ENCODE data around the gene DOCK9. TPM values are rescaled to one million over a fixed set of nuclear protein-coding genes. Genes with fewer than 3 reads are reported as not detected.

DOCK9 gene
- total RNA-seq, 4 donors from 2014 or later: 79.1 to 197 (median 107) TPM

GRCh38 chr13:98768522-98768921 lies 209.3 kb downstream of the DOCK9 start:
- H3K4me3 ChIP-seq: no peak overlapping the region
- DNase-seq: no peak
- H3K4me1 ChIP-seq: no peaks in the 10 kb centered on the region
- H3K27me3 ChIP-seq: no peaks in the 10 kb centered on the region
- TF ChIP-seq POLR2A (IDR thresholded peaks at IDR 0.05) (no peak), CTCF (IDR thresholded peaks at IDR 0.05) (no peak)
- H3K27ac ChIP-seq: no peak overlapping the region
- intact Hi-C loops (cut with DNase I; ENCODE audit: low total_unique reads): no loop called here
- H3K9me3 ChIP-seq: no peaks in the 10 kb centered on the region
- no peaks in the 10 kb centered on the region for H3K36me3 ChIP-seq

- DNase-seq: no peak
- no peaks in the 10 kb centered on the region for H3K27me3 ChIP-seq
- intact Hi-C loops (cut with DNase I; ENCODE audit: low total_unique reads): no loop called here
- H3K27ac ChIP-seq: no peak overlapping the region
- TF ChIP-seq POLR2A (IDR thresholded peaks at IDR 0.05) (no peak), CTCF (IDR thresholded peaks at IDR 0.05) (no peak)
- H3K36me3 ChIP-seq: no peaks in the 10 kb centered on the region
- no peaks in the 10 kb centered on the region for H3K4me1 ChIP-seq
- H3K4me3 ChIP-seq: no peak overlapping the region
- no peaks in the 10 kb centered on the region for H3K9me3 ChIP-seq
Observed at GRCh38 chr13:98766697-98767096, 211.2 kb downstream of the DOCK9 start.

GRCh38 chr13:98765996-98766519 lies 211.8 kb downstream of the DOCK9 start:
- TF ChIP-seq POLR2A (IDR thresholded peaks at IDR 0.05) (no peak), CTCF (IDR thresholded peaks at IDR 0.05) (no peak)
- no peaks in the 10 kb centered on the region for H3K27me3 ChIP-seq
- no peak for DNase-seq
- no peaks in the 10 kb centered on the region for H3K36me3 ChIP-seq
- H3K9me3 ChIP-seq: no peaks in the 10 kb centered on the region
- H3K27ac ChIP-seq: no peak overlapping the region
- no peaks in the 10 kb centered on the region for H3K4me1 ChIP-seq
- intact Hi-C loops (cut with DNase I; ENCODE audit: low total_unique reads): no loop called here
- no peak overlapping the region for H3K4me3 ChIP-seq

- no peak for TF ChIP-seq CTCF (IDR thresholded peaks at IDR 0.05)
- no peak for TF ChIP-seq POLR2A (IDR thresholded peaks at IDR 0.05)
- H3K4me1 ChIP-seq: no peaks in the 10 kb centered on the region
- DNase-seq: no peak
- intact Hi-C loops (cut with DNase I; ENCODE audit: low total_unique reads): no loop called here
- H3K27me3 ChIP-seq: no peaks in the 10 kb centered on the region
- no peak overlapping the region for H3K27ac ChIP-seq
- peak overlapping the region; percentile 8 to 15 for H3K4me3 ChIP-seq
- H3K9me3 ChIP-seq: no peaks in the 10 kb centered on the region
- H3K36me3 ChIP-seq: no peaks in the 10 kb centered on the region
Observed at GRCh38 chr13:98761986-98762616, 215.8 kb downstream of the DOCK9 start.

GRCh38 chr13:98761126-98761985 lies 216.5 kb downstream of the DOCK9 start:
- intact Hi-C loops (cut with DNase I; ENCODE audit: low total_unique reads): no loop called here
- no peaks in the 10 kb centered on the region for H3K27me3 ChIP-seq
- H3K36me3 ChIP-seq: no peaks in the 10 kb centered on the region
- H3K4me1 ChIP-seq: no peaks in the 10 kb centered on the region
- DNase-seq: no peak
- H3K9me3 ChIP-seq: no peaks in the 10 kb centered on the region
- peak overlapping the region; percentile 8 to 15 for H3K4me3 ChIP-seq
- H3K27ac ChIP-seq: no peak overlapping the region
- TF ChIP-seq CTCF (IDR thresholded peaks at IDR 0.05): no peak
- no peak for TF ChIP-seq POLR2A (IDR thresholded peaks at IDR 0.05)

Measured in uterus (tissue), 4 donors.